ENCODE data around the gene MID2.
"Not testable (repeated sequence)": the region's sequence is repeated elsewhere in the genome, so short reads cannot be mapped to it uniquely, and the experiment has no call there.

MID2 gene

GRCh38 chrX:107831071-107831730, 5.5 kb downstream of the MID2 start:
- Mint-ChIP-seq H3K36me3 (peaks cover 4% of the 10 kb centered on the region), H3K27me3 (no peaks in the 10 kb centered on the region), H3K27ac (no peak overlapping the region), H3K4me1 (peaks cover 52% of the 10 kb centered on the region), H3K4me3 (no peak overlapping the region), H3K9me3 (no peaks in the 10 kb centered on the region)

GRCh38 chrX:107834275-107835201, 8.9 kb downstream of the MID2 start:
- H3K36me3 Mint-ChIP-seq = peaks cover 4% of the 10 kb centered on the region
- no peaks in the 10 kb centered on the region for H3K9me3 Mint-ChIP-seq
- no peak overlapping the region for H3K4me3 Mint-ChIP-seq
- peaks cover 43% of the 10 kb centered on the region for H3K4me1 Mint-ChIP-seq
- H3K27me3 Mint-ChIP-seq = no peaks in the 10 kb centered on the region
- H3K27ac Mint-ChIP-seq = no peak overlapping the region

- H3K4me1 Mint-ChIP-seq = peaks cover 42% of the 10 kb centered on the region
- H3K27ac Mint-ChIP-seq = no peak overlapping the region
- H3K36me3 Mint-ChIP-seq = peaks cover 6% of the 10 kb centered on the region
- no peaks in the 10 kb centered on the region for H3K9me3 Mint-ChIP-seq
- no peak overlapping the region for H3K4me3 Mint-ChIP-seq
- no peaks in the 10 kb centered on the region for H3K27me3 Mint-ChIP-seq
Measured at GRCh38 chrX:107836958-107837357, 11.3 kb downstream of the MID2 start.

GRCh38 chrX:107840971-107841370, 15.3 kb downstream of the MID2 start:
- H3K27me3 Mint-ChIP-seq = no peaks in the 10 kb centered on the region
- H3K4me3 Mint-ChIP-seq = no peak overlapping the region
- H3K27ac Mint-ChIP-seq = no peak overlapping the region
- peaks cover 8% of the 10 kb centered on the region for H3K36me3 Mint-ChIP-seq
- no peaks in the 10 kb centered on the region for H3K9me3 Mint-ChIP-seq
- H3K4me1 Mint-ChIP-seq = peaks cover 42% of the 10 kb centered on the region

GRCh38 chrX:107842715-107843400, 17.2 kb downstream of the MID2 start:
- Mint-ChIP-seq H3K4me1 (peaks cover 32% of the 10 kb centered on the region), H3K4me3 (no peak overlapping the region), H3K9me3 (no peaks in the 10 kb centered on the region), H3K27me3 (no peaks in the 10 kb centered on the region), H3K27ac (no peak overlapping the region), H3K36me3 (peaks cover 8% of the 10 kb centered on the region)

GRCh38 chrX:107845625-107846024, 20.0 kb downstream of the MID2 start:
- peaks cover 31% of the 10 kb centered on the region for H3K4me1 Mint-ChIP-seq

GRCh38 chrX:107848591-107848990, 22.9 kb downstream of the MID2 start:
- Mint-ChIP-seq H3K36me3 (peaks cover 4% of the 10 kb centered on the region), H3K27me3 (no peaks in the 10 kb centered on the region), H3K4me3 (no peak overlapping the region), H3K4me1 (peaks cover 15% of the 10 kb centered on the region), H3K27ac (no peak overlapping the region), H3K9me3 (no peaks in the 10 kb centered on the region)

More at GRCh38 chrX:107845625-107846024, 20.0 kb downstream of the MID2 start:
- Mint-ChIP-seq H3K4me3 (no peak overlapping the region), H3K27me3 (no peaks in the 10 kb centered on the region), H3K9me3 (no peaks in the 10 kb centered on the region), H3K27ac (no peak overlapping the region), H3K36me3 (peaks cover 10% of the 10 kb centered on the region)

GRCh38 chrX:107849747-107850421, 24.2 kb downstream of the MID2 start:
- H3K9me3 Mint-ChIP-seq = no peaks in the 10 kb centered on the region
- peaks cover 14% of the 10 kb centered on the region for H3K4me1 Mint-ChIP-seq
- H3K27ac Mint-ChIP-seq = no peak overlapping the region
- H3K27me3 Mint-ChIP-seq = no peaks in the 10 kb centered on the region
- peaks cover 4% of the 10 kb centered on the region for H3K36me3 Mint-ChIP-seq
- H3K4me3 Mint-ChIP-seq = peak overlapping the region; percentile 3

GRCh38 chrX:107850422-107850765, 24.7 kb downstream of the MID2 start:
- Mint-ChIP-seq H3K4me3 (peak overlapping the region; percentile 3), H3K9me3 (no peaks in the 10 kb centered on the region), H3K27ac (no peak overlapping the region), H3K4me1 (peaks cover 14% of the 10 kb centered on the region), H3K36me3 (peaks cover 7% of the 10 kb centered on the region), H3K27me3 (no peaks in the 10 kb centered on the region)

GRCh38 chrX:107851215-107851614, 25.5 kb downstream of the MID2 start:
- peaks cover 9% of the 10 kb centered on the region for H3K36me3 Mint-ChIP-seq
- H3K4me3 Mint-ChIP-seq = no peak overlapping the region
- no peaks in the 10 kb centered on the region for H3K9me3 Mint-ChIP-seq
- no peak overlapping the region for H3K27ac Mint-ChIP-seq
- no peaks in the 10 kb centered on the region for H3K27me3 Mint-ChIP-seq
- H3K4me1 Mint-ChIP-seq = peaks cover 14% of the 10 kb centered on the region

- H3K27ac Mint-ChIP-seq, H3K36me3 Mint-ChIP-seq, H3K4me3 Mint-ChIP-seq: not testable (repeated sequence)
Measured at GRCh38 chrX:107851665-107852064, 26.0 kb downstream of the MID2 start.

GRCh38 chrX:107856289-107856688, 30.6 kb downstream of the MID2 start:
- Mint-ChIP-seq H3K27me3 (no peaks in the 10 kb centered on the region), H3K4me3 (no peak overlapping the region), H3K27ac (no peak overlapping the region), H3K4me1 (peaks cover 7% of the 10 kb centered on the region), H3K36me3 (peaks cover 17% of the 10 kb centered on the region), H3K9me3 (no peaks in the 10 kb centered on the region)

More at GRCh38 chrX:107851665-107852064, 26.0 kb downstream of the MID2 start:
- not testable (repeated sequence) for H3K27me3 Mint-ChIP-seq, H3K9me3 Mint-ChIP-seq
- H3K4me1 Mint-ChIP-seq = peaks cover 14% of the 10 kb centered on the region

- not testable (repeated sequence) for H3K4me1 Mint-ChIP-seq, H3K27me3 Mint-ChIP-seq, H3K9me3 Mint-ChIP-seq, H3K27ac Mint-ChIP-seq, H3K4me3 Mint-ChIP-seq
- peaks cover 17% of the 10 kb centered on the region for H3K36me3 Mint-ChIP-seq
Measured at GRCh38 chrX:107857041-107857440, 31.4 kb downstream of the MID2 start.

- no peaks in the 10 kb centered on the region for H3K27me3 Mint-ChIP-seq
- peaks cover 4% of the 10 kb centered on the region for H3K4me1 Mint-ChIP-seq
- H3K36me3 Mint-ChIP-seq = peaks cover 15% of the 10 kb centered on the region
- H3K4me3 Mint-ChIP-seq = no peak overlapping the region
- H3K27ac Mint-ChIP-seq = no peak overlapping the region
- H3K9me3 Mint-ChIP-seq = no peaks in the 10 kb centered on the region
Measured at GRCh38 chrX:107857837-107858236, 32.2 kb downstream of the MID2 start.

- Mint-ChIP-seq H3K9me3 (no peaks in the 10 kb centered on the region), H3K4me3 (no peak overlapping the region), H3K4me1 (peaks cover 14% of the 10 kb centered on the region), H3K27ac (no peak overlapping the region), H3K36me3 (peaks cover 13% of the 10 kb centered on the region), H3K27me3 (no peaks in the 10 kb centered on the region)
Measured at GRCh38 chrX:107861056-107861455, 35.4 kb downstream of the MID2 start.
